Measurements from ENCODE around the gene RPL18. TPM values are rescaled to one million over a fixed set of nuclear protein-coding genes. Genes with fewer than 3 reads are reported as not detected.
A peak's percentile ranks its signal among the peaks of the same experiment; 100 is the strongest.

The RPL18 gene
- total and polyA plus RNA-seq, 9 of the 15 experiments (the other 6 are each of a cell fraction or from before 2014, with no cell fraction given), result 312 to 2,635 (median 1,653) TPM

- peak; percentile 61; the same call in 1 of the 2 replicates for TF ChIP-seq SMARCA4 (IDR thresholded peaks at IDR 0.05)
- TF ChIP-seq BRD4 (IDR thresholded peaks at IDR 0.05), result no peak; the same call in 1 of the 2 replicates
- peak; percentile 95 for TF ChIP-seq SRSF1 (IDR thresholded peaks at IDR 0.05; ENCODE audit: low read depth, low read length)
- 0 out of 4 replicates have a peak, but pooled peaks of 1 of the 2 experiments have one; percentile 86 for TF ChIP-seq KDM4B (IDR thresholded peaks at IDR 0.05; ENCODE audit: borderline replicate concordance in 2 of 2, low read depth in 1 of 2)
- TF ChIP-seq ID3 (CRISPR knock-in tag; IDR thresholded peaks at IDR 0.05), result no peak
- peak; percentile 48; the same call in 1 of the 2 replicates for TF ChIP-seq ID3 (tag; IDR thresholded peaks at IDR 0.05)
- 0 out of 2 replicates have a peak, but pooled peaks have one; percentile 50 for TF ChIP-seq GATAD2A (IDR thresholded peaks at IDR 0.05)
- no peak for TF ChIP-seq ZNF695 (CRISPR knock-in tag; IDR thresholded peaks at IDR 0.05)
- no peak for TF ChIP-seq ZNF655 (CRISPR knock-in tag; IDR thresholded peaks at IDR 0.05)
- TF ChIP-seq ZBTB7A (IDR thresholded peaks at IDR 0.05; ENCODE audit: borderline replicate concordance, control insufficient read depth, low read depth, low read length), result no peak
- TF ChIP-seq RNF219 (CRISPR knock-in tag; IDR thresholded peaks at IDR 0.05), result no peak
- no peak for TF ChIP-seq ZNF79 (CRISPR knock-in tag; IDR thresholded peaks at IDR 0.05; ENCODE audit: low read depth)
- no peak for TF ChIP-seq MTF1 (CRISPR knock-in tag; IDR thresholded peaks at IDR 0.05; ENCODE audit: borderline replicate concordance)
- TF ChIP-seq KLF16 (IDR thresholded peaks at IDR 0.05), result no peak
- TF ChIP-seq SMAD1 (IDR thresholded peaks at IDR 0.05; ENCODE audit: low read depth, low read length, partially characterized antibody), result no peak
- TF ChIP-seq THAP7 (CRISPR knock-in tag; IDR thresholded peaks at IDR 0.05), result peak; percentile 37; the same call in 1 of the 2 replicates
- TF ChIP-seq KLF6 (CRISPR knock-in tag; IDR thresholded peaks at IDR 0.05; ENCODE audit: borderline replicate concordance), result no peak
Observed at GRCh38 chr19:48618916-48619691, at the start of gene RPL18, which contains the start of gene SPHK2 (continued).

All from K562 (cell line).